ENCODE measurements around the gene PTRHD1.

DNA sequence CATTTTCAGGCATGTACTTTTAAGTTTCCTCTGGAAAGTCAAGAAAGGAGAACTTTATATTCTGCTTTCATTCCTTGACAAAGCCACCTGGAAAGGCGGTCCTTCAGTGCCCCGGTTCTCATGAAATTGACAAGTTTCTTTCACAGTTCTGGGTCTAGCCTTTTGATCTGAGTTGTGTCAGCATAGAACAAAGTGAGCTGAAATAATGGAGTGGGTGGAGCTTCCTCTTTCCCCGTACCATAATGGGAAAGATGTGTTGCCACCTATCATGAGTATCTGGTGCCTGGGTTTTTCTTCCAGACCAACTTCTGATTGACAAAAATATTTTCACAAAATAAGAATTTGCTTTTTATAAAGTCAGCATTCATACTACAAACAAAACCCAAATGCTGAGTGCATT is 49.3 kb downstream of the PTRHD1 start:
- TF ChIP-seq, protein P1, sequence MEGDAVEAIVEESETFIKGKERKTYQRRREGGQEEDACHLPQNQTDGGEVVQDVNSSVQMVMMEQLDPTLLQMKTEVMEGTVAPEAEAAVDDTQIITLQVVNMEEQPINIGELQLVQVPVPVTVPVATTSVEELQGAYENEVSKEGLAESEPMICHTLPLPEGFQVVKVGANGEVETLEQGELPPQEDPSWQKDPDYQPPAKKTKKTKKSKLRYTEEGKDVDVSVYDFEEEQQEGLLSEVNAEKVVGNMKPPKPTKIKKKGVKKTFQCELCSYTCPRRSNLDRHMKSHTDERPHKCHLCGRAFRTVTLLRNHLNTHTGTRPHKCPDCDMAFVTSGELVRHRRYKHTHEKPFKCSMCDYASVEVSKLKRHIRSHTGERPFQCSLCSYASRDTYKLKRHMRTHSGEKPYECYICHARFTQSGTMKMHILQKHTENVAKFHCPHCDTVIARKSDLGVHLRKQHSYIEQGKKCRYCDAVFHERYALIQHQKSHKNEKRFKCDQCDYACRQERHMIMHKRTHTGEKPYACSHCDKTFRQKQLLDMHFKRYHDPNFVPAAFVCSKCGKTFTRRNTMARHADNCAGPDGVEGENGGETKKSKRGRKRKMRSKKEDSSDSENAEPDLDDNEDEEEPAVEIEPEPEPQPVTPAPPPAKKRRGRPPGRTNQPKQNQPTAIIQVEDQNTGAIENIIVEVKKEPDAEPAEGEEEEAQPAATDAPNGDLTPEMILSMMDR (conservative IDR thresholded peaks at IDR 0.05 in 1 of 2, IDR thresholded peaks at IDR 0.05 in 1 of 2; ENCODE audit: low read depth in 1 of 2, low read length in 2 of 2): no peak
- TF ChIP-seq EZH2 (IDR thresholded peaks at IDR 0.05; ENCODE audit: low read length, missing control alignments): no peak
